OCI-LY7 (cell line): ENCODE results near the gene SNF8.

ENCODE experiments used
- CTCF ChIP-seq: fragments of 200-600 bp; sonication (generic); conservative IDR thresholded peaks from 2 replicates; pipeline ENCODE4 v1.5.1; 2014; ENCODE audit warnings: mild to moderate bottlenecking, antibody characterized with exemption, low read length, moderate library complexity, mixed read lengths
- EZH2phosphoT487 ChIP-seq: fragments of 200-600 bp; sonication (generic); IDR thresholded peaks from 2 replicates; pipeline ENCODE4 v1.6.1; 2018; ENCODE audit warnings: low read depth, borderline replicate concordance, mild to moderate bottlenecking, mixed run types, antibody characterized with exemption, low read length, moderate library complexity, mixed read lengths

GRCh38 chr17:48883171-48883570 is 61.5 kb downstream of the SNF8 start:
- TF ChIP-seq CTCF (no peak), EZH2phosphoT487 (no peak)
